22Rv1 (cell line): Measurements from ENCODE around the gene TEDC1.

Experiments
- CTCF ChIP-seq: fragments of 450-650 bp; IDR thresholded peaks from 2 replicates; pipeline ENCODE4 v1.5.1; 2017; ENCODE audit warnings: mild to moderate bottlenecking
- ZFX ChIP-seq: fragments of 450-650 bp; IDR thresholded peaks from 2 replicates; pipeline ENCODE4 v1.6.1; 2017; ENCODE audit warnings: antibody characterized with exemption, borderline replicate concordance

GRCh38 chr14:105445290-105445689 is 45.8 kb upstream of the TEDC1 start:
- TF ChIP-seq CTCF (no peak), ZFX (no peak)
